NCI-H1105 (cell line): ENCODE measurements around the gene PTPRN2.

Source experiments
- DNase-seq: peaks from one replicate; lab custom pipeline; 2025; lab: John Stamatoyannopoulos, UW

The PTPRN2 gene

DNA sequence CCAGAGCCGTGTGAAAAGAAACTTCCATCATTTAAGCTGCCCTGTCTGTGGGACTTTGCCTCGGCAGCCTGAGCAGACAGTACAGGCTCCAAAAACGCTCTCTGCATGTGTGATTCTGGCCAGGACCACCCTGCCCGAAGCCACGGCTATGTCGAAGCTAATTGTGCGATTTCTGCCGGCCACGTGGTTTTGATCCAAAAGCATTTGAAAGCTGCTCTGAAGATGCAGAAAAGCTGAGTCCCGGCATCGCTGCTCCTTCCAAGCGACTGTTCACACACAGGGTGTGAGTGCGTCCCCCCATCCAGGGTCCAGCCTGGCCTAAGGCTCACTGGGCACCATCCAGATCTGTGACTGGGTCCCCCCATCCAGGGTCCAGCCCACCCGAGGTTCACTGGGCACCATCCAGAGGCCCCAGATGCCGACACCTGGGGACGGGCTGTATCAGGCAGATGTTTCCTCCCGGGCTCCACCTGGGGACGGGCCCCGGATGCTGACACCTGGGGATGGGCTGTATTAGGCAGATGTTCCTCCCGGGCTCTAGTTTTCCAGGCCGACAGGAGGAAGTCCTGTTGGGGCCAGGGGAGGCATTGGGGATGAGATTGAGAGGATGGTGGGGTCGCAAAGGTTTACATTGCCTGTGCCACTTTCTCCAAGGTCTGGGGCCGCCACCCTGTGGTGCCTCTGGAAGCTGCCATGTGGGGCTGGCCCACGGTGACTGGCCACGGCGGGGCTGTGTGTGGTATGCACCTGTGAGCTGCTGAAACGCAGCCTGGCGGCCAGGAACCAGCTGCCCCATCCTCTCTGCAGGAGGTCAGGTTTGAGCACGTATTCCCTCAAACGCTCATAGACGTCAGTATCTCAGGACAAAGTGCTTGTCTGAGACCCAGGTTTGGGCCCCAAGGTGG, 723.5 kb downstream of the PTPRN2 start:
- no peak for DNase-seq

DNA sequence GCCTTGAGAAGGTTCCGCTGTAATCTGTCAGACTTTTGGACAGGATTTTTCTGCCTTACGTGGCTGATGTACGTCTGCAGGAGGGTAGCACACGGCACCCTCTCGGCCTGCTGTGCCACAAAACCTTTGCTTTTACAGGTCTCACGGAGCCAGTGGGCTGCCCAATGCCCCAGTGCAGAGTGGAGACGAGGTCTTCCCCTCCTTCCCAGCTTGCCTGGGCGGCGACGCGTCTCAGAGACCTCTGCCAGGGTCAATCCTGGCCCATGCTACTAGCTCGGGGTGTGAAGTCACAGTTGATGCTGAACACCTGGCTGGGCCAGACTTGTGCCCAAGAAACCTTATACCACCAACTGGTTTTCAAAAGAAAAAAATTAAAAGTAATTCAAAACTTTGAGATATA, 724.4 kb downstream of the PTPRN2 start:
- DNase-seq: no peak

DNA sequence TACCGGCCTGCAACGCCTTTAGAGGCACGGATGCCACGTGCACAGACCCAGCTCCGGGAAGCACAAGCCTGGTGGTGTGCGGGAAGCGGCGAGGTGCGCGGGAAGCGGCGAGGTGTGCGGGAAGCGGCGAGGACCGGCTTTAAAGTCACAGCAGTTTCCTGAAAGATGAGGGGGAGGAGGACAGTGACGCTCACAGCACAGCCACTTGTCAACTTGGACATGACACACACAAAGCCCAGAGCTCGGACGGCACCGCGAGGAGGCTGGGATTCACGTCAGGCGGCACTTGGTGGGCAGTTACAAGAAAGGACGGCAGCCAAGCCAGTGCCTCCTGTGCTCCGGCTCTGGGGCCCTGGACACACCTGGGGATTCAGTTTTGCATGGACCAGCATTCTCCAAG, 724.9 kb downstream of the PTPRN2 start:
- DNase-seq: no peak

DNA sequence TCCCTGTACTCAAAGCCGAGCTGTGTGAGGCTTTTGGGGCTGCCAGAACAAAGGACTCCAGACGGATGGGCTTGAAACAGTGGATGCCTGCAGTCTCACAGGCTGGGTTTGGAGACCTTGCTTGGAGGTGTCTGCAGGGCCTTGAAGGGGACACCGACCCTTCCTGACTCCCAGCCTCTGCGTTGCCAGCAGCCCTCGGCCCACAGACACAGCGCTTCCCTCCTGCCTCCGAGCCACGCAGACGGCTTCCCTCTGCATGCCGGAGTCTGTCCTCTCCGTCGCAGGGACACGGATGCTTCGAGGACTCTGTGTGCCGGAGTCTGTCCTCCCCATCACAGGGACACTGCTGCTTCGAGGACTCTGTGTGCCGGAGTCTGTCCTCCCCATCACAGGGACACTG, 726.1 kb downstream of the PTPRN2 start:
- DNase-seq: no peak

DNA sequence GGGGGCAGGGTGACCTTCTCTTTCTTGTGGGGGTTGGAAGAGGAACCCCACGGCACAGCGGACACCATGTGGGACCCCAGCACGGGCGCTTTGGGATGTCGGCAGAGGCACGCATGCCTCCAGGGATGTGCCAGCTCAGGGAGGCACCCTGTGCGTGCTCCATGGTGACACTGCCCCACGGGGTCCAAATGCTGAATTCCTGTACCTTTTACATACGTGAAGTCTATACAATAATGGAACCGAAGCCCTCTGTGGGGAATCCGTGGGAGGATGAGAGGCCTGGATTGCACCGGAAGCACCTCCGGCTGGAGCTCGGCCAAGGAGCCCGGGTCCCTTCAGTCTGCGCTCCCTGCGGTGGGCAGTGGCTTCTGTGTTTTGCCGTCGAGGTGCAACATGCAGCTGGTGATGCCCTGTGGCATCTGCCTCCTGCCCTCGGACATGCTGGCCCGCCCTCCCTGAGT, 726.6 kb downstream of the PTPRN2 start:
- DNase-seq: no peak

DNA sequence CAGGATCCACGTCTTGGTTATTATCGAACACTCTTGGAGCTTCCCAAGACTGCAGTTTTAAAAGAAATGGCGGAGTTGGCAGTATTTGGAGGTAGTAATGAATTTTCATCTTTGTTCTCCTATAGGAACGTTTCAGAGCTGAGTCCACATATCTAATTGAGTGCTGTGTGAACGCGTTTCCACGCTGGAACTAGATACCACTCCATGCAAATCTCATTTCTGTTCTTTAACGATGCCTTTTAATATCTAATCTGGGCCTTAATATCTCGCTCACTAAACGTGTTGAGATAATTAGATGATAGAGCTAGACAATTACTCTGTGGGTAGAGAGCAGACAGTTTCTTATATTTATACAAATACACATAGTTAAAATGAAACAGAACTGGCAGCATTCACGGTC, 727.2 kb downstream of the PTPRN2 start:
- DNase-seq: no peak

DNA sequence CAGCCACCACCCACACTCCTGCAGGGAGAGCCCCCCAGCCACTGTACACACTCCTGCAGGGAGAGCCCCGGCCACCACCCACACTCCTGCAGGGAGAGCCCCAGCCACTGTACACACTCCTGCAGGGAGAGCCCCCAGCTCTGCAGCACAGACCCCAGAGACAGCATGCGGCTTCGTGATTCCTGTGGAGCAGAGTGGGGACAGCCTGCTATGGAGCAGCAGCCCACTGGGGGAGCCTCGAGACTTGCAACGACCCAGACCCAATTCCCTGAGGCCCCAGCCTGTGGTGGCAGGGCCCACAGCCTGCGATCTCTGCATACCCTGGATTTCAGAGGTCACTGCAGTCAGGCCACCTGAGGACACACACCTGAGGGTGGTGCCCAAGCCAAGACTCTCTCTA, 727.7 kb downstream of the PTPRN2 start:
- no peak for DNase-seq

DNA sequence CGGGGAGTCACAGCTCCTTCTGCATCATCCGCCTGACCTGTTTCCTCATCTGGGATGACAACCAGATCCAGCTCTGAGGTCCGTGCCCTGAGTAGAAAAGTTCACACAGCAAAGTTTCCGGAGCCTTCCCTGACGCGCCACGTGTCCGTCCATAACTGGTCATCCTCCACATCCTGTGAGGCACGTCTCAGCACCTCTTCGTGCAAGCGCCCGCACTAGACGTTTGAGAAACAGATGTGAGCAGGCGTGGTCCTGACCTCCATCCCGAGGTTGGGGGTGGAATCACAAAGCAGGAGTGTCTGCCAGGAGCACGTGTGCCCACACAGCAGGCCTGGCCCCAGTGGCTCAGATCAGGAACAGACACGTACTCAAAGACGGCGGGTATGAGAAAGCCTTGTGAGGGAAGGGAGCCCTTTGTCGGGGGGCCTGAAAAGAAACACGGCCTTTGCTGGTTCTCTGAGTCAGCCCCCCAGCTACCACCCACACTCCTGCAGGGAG, 730.0 kb downstream of the PTPRN2 start:
- no peak for DNase-seq

DNA sequence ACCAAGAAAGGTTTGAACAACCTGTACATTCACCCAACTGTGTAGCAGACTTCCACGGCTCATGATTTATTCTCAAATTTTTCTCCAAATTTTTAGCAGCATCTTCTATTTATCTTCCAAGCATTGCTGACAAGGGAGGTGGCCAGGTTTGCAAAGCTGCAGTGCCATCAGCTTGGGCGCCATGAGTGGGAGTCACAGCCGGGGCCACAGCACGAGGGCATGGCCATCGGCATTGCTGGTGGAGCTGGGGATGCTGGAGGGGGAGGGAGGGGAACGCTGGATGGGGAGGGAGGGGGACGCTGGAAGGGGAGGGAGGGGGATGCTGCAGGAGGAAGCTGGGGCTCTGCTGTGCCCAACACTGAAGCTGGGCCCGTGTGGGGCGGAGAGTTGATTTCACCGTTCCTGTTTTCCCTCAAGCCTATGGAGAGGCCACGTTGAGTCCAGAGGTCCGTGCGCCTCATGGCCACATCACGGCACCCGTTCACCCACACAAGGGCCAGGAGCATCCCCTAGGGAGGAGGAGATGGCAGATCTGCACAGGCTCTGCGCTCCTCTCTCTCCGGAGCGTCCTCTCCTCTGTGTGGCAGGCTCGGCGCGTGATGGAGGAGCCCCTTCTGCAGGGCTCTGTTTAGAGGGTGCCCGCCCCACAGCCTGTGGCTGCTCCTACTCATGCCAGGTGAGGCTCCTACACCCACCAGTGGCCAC, 730.6 kb downstream of the PTPRN2 start:
- DNase-seq: no peak

DNA sequence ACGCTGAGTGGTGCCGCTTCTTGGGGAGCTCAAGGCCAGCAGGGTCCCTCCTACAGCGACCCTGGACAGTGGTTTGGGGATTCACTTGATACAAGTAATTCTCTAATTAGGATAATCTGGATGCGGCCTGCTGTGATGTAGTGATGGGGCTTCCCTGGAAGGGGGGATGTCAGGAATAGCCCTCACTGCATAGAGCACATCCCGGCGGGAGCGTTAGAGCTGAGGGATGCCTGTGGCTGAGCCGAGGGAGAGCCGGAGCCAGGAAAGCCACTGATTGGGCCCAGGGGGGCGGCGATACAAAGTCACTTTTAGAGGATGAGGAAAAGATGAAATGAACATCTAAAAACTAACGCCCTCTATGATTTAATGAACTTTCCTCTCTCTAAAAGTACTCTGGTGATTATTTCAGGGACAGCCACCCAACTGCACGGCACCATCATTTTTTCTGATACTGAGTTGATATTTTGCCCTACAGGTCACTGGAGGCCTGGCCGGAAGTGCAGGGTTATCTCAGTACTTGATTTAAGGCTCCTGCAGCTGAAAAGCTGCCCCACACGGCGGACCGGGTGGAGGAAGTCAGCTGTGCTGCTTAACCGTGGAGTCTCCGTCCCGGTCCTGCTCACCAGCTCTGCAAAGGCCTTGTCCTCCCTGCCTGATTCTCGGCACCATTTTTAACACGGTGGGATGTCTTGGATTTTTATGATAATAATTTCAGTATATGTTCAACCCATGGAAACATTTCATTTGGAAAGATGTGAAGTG, 732.0 kb downstream of the PTPRN2 start:
- DNase-seq: no peak

DNA sequence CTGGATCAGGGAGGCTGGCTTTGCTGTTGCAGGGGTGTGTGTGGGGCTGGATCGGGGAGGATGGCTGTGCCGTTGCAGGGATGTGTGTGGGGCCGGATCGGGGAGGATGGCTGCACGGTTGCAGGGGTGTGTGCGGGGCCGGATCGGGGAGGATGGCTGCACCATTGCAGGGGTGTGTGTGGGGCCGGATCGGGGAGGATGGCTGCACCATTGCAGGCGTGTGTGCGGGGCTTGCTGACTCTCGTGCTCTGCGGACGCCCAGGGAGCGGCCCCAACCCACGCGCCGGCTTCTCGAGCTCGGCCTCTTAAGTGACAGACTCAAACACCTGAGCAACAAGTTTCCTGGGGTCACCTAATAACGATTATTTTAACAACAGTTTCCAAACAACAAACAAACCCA, 732.6 kb downstream of the PTPRN2 start:
- no peak for DNase-seq

DNA sequence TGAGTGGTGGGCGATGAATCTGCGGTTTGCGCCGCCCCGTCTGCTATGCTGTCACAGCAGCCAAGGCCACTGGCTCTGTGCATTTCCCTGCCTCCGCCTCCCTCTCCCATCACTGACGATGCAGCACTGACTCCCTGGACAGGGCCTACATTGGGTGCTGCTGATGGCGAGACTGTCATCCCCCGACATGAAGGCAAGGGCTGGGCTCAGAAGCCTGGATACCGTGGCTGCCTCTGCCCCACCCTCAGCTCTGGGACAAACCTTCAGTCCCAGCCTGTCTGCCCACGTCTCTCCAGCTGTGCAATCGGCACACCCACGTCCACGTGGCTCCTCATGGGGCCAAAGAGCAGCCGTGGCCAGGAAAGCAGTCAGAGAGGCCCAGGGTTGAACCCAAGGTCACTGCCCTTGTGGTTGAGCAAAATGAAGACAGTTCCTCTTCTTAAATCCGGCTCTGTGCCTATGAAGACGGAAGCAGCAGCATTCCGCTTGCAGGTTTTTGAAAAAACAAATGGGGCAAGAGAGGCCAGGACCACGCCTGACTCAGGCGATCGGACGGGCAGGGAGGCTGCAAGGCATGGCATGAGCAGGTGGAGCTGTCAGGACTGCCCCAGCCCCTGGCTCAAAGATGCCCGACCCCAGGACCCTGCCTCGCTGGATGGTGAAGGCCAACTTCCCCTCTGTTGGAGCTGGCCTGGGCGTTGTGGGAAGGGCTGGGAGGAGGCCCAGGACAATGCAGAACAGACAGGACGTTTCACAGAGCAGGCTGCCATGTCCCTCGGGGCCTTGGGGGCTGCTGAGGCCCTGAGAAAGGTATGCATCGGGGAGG, 733.3 kb downstream of the PTPRN2 start:
- no peak for DNase-seq

DNA sequence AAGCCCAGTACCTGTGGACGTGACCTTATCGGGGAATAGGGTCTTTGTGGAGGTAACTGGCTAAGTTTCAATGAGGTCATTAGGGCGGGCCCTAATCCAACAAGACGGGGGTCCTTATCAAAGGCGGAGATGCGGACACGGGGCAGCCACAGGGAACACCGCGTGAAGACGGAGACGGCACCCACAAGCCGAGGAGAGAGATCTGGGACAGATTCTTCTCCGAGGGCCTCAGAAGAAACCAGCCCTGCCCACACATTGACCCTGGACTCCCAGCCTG, 733.9 kb downstream of the PTPRN2 start:
- DNase-seq: no peak

DNA sequence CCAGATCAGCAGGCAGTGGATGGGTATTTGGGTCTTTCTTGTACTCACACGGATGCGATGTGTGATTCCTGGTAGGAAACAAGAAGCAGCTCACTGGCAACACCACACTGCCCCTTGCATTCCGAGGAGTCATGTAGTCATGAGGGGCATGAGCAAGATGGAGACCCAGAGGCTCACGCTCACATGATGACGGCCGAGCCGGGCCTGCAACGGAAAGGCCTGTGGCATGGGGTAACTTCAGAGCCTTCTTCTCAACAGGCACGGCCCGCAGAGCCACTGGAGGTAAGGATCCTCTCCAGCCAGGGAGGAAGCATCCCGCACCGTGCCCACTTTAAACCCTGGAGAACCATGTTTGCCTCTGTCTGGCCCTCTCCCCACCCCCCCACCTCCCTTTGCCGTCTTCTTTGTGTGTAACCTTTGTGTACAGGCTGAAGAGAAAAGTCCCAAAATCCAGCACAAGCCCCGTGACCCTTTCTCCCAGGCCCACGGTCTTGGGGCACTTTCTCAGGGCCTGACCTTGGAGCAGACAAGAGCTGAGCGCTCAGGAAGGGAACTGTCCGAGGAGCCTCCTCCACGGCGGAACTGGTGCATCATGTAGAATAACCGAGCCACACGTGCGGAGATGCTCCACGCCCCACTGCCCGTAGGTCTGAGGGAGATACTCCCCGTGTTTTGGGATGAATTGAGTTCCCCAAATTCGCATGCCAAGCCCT, 734.4 kb downstream of the PTPRN2 start:
- no peak for DNase-seq

DNA sequence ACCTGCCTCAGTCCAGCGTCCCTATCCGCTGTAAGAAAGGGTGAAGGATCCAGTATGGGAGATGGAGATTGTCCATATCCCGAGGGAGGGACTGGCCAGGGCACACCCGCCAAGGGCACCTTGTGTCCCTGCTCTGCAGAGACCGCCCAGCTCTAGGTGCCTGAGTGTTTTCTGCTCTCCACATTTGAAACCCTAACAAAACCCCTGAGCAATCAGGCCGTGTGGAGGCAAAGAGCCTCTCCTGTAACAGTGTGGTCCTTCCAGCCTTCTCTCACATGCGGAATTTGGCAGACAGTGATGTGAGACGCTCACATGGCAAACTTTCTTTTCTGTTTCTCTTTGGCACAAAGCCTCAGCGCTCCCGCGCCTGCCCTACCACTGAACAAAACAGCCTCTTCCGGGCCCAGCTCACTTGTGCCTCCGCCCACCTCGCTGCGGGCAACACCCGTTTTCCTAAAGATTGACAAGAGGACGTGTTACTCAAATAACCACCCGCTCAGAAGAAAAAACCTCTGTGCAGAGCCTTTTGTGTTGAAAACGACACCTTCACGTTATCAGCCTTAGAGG, 736.0 kb downstream of the PTPRN2 start:
- peak; percentile 13 for DNase-seq

DNA sequence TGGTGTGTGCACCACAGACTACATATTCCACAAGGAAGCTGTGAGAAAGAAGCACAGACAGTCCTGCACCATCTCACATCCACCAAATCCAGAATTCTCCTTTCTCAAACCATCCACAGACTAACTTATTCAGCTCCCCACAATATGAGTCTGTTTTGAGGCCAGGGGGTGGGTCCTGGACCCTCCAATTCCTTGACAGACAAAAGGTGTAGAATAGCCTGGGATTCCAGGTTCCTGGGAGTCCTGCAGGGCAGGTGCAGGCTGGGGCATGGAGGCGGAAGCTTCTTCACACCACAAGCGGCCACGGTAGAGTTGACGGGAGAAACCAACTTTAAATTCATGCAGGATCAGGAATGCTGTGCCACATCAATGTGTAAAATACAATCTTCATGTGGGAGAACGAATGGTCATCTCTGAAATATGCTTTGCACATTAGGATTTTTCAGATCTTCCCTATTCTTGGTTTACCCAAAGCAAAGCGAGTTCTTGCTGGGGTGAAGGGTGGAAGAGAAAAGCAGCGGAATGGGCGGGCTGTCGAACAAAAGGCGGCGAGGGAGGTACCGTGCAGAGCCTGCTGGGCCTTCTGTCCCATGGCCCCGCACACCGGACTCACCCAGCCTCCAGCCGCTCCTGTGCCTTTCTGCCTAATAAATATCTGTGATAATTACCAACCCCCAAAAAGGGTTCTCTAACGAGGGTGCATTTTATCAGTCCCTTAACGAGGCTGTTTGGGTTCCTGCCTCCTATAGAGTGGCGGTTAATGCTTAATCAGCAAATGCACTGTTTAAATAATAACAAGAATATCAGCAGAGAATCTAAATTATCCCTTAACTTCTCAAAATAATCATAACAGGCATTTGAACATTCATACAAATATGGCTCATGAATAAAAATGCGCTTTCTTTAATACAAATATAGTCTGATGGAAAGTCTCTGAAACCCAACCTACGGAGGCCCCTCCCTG, 736.9 kb downstream of the PTPRN2 start:
- DNase-seq: no peak

DNA sequence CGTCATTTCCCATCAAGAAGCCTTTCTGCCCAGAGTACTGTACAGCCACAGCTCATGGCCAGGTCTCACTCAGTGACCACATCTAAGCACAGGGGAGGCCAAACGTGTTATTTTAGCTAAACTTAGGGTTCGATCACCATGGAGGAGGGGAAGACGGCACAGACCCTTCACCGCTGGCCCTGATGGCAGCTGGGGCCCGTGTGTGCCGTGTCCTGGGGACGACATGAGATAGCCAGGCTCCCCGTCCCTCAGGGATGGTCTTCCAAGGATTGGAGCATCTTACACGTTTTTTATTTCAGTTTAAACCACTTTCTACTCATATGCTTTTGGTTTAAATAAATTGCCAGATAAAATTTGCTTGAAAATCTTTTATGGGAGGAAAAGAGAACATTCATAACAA, 737.9 kb downstream of the PTPRN2 start:
- DNase-seq: no peak

DNA sequence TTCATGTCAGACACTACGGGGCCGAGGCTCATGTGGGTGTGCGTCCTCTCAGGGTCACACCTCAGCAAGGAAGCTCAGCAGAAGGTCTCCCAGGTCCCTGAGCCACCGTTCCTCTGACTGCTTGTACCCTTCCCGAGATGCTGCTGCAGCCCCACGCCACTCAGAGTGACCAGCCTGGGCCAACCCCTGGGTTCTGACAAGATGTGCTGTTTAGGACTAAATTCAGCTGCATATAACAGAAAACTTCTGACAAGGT, 738.4 kb downstream of the PTPRN2 start:
- no peak for DNase-seq

DNA sequence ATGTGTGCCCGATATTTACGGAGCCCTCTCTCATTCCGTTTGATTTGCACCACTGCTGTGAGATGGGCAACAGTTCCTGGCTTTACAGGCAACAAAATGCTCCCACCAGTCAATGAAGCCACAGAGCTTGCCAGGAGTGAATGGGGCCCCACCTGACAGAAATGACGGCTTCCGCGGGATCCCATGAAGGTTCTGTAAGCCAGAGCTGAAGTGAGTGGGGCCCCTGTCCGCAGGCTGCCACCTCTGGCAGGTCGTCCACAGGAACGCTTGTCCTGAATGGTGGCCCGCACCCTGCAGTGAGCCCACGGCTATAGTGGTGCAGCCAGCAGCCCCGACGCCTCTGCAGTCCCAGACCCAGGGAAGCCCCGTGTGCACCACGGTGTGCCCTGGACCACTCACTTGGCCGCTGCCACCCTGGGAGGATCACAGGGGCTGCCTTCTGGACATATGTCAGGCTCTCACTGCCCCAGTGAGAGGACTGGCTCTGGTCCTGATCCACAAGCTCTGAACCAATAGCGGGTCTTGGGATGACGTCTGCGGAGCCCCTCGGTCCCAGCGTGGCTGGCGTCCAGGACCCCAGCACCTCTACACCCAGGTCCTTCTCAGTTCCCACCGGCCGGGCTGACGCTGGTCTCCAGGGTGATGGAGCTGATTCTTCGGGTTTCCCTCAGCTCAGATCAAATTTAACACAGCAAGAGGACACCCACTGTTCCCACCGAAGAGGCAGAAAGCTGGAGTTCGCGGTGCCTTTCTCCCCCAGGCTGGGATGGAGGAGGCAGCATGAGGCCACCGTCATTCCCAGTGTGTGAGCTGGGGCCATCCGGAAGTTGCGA, 738.9 kb downstream of the PTPRN2 start:
- no peak for DNase-seq
